ENCODE data around the gene CHMP4A. TPM values are rescaled to one million over a fixed set of nuclear protein-coding genes. Genes with fewer than 3 reads are reported as not detected.

The CHMP4A gene
- total and polyA plus RNA-seq, 2 of the 13 experiments (the other 11 are each of a cell fraction or from before 2014, with no cell fraction given), result 83.6 to 113 TPM

GRCh38 chr14:24177041-24177825 lies 36.1 kb downstream of the CHMP4A start:
- FAIRE-seq, result no peak
- H3K4me3 ChIP-seq (replicated peaks in 1 of 3; ENCODE audit: insufficient read depth in 1 of 3, low read depth in 2 of 3, low read length in 3 of 3), result no peak overlapping the region
- H3K27ac ChIP-seq (ENCODE audit: extremely low read length, insufficient read depth, low read length), result no peak overlapping the region
- no peaks in the 10 kb centered on the region for H3K4me1 ChIP-seq (ENCODE audit: insufficient read depth, low read length)
- H3K4me2 ChIP-seq (ENCODE audit: low read depth, low read length), result no peak overlapping the region
- no peaks in the 10 kb centered on the region for H3K9me3 ChIP-seq (ENCODE audit: low read length)
- H2AFZ ChIP-seq (ENCODE audit: low read length), result no peak overlapping the region
- peaks cover 41 to 46% of the 10 kb centered on the region in 2 experiments for H3K36me3 ChIP-seq (replicated peaks in 1 of 2; ENCODE audit: control insufficient read depth in 1 of 2, insufficient read depth in 2 of 2, low read length in 2 of 2)
- in situ Hi-C loops (cut with HindIII; ENCODE audit: extremely low pct_ligation_motif_present, low pct_unique_long_range_greater_than_20kb), result no loop called here
- CTCF ChIA-PET (ENCODE audit: low intra/inter-chr PET ratio, low total read pairs), result no interaction called here
- no peak for DNase-seq (ENCODE audit: low spot score)
- no peaks in the 10 kb centered on the region for H3K27me3 ChIP-seq (ENCODE audit: control insufficient read depth in 1 of 2, insufficient read depth in 2 of 2, low read length in 2 of 2)
- BruUV-seq (replicated peaks), result no TSS peak
- intact Hi-C loops (cut with micrococcal nuclease; ENCODE audit: unreplicated experiment), result no loop called here
- H3K79me2 ChIP-seq (ENCODE audit: insufficient read depth, low read length), result no peaks in the 10 kb centered on the region
- ATAC-seq, result no peak
- H3K9ac ChIP-seq (ENCODE audit: insufficient read depth, low read depth, low read length), result no peak overlapping the region
- 96% methylated on average over 12 of the region's 12 CpGs for WGBS (ENCODE audit: low lambda C conversion rate)
- POLR2A ChIA-PET, result interaction anchor here (0.8 to 6.7 kb wide), 9 partner anchors 11 to 83 kb away, joined by 3 to 65 read pairs (median 4); partner anchors contain the start of genes CHMP4A, EMC9, IPO4 and IRF9
- no peaks in the 10 kb centered on the region for H4K20me1 ChIP-seq (ENCODE audit: insufficient read depth, low read length)
- TF ChIP-seq BORCS8-MEF2B (CRISPR knock-in tag; IDR thresholded peaks at IDR 0.05), result no peak
- TF ChIP-seq ZNF382 (CRISPR knock-in tag; IDR thresholded peaks at IDR 0.05; ENCODE audit: borderline replicate concordance), result no peak
- no peak for TF ChIP-seq ZBTB42 (CRISPR knock-in tag; IDR thresholded peaks at IDR 0.05)
- TF ChIP-seq ZNF780A (CRISPR knock-in tag; IDR thresholded peaks at IDR 0.05), result 0 out of 2 replicates have a peak, but pooled peaks have one; percentile 21
- TF ChIP-seq POLR2G (IDR thresholded peaks at IDR 0.05; ENCODE audit: low read depth, low read length), result peak; percentile 56
- TF ChIP-seq BRF2 (CRISPR knock-in tag; IDR thresholded peaks at IDR 0.05), result no peak
- 0 out of 2 replicates have a peak, but pooled peaks have one; percentile 2 for TF ChIP-seq ZHX1 (CRISPR knock-in tag; IDR thresholded peaks at IDR 0.05; ENCODE audit: low read depth)
- peak; percentile 50; the same call in 1 of the 2 replicates for TF ChIP-seq NFKB2 (CRISPR knock-in tag; IDR thresholded peaks at IDR 0.05; ENCODE audit: borderline replicate concordance)
- peak; percentile 3; the same call in 1 of the 2 replicates for TF ChIP-seq RXRA (CRISPR knock-in tag; IDR thresholded peaks at IDR 0.05)
- no peak for TF ChIP-seq SNRNP70 (IDR thresholded peaks at IDR 0.05; ENCODE audit: low read depth, low read length)
- TF ChIP-seq DRAP1 (CRISPR knock-in tag; IDR thresholded peaks at IDR 0.05), result no peak
- TF ChIP-seq AGO2 (optimal IDR thresholded peaks at IDR 0.05; ENCODE audit: low read depth, low read length), result peak; percentile 12
- no peak for TF ChIP-seq ARNT2 (CRISPR knock-in tag; IDR thresholded peaks at IDR 0.05; ENCODE audit: low read depth)
- TF ChIP-seq ZNF275 (CRISPR knock-in tag; IDR thresholded peaks at IDR 0.05; ENCODE audit: borderline replicate concordance), result no peak
- no peak for TF ChIP-seq ZNF607 (CRISPR knock-in tag; IDR thresholded peaks at IDR 0.05; ENCODE audit: borderline replicate concordance)
- no peak for TF ChIP-seq TRIM22 (IDR thresholded peaks at IDR 0.05)
- no peak for TF ChIP-seq BHLHE40 (IDR thresholded peaks at IDR 0.05; ENCODE audit: low read length)

Data from HepG2 (cell line).